Mucosa of descending colon (tissue), 3 donors: ENCODE results near the gene TEC. TPM values are rescaled to one million over a fixed set of nuclear protein-coding genes. Genes with fewer than 3 reads are reported as not detected.
"Not testable (repeated sequence)": the region's sequence is repeated elsewhere in the genome, so short reads cannot be mapped to it uniquely, and the experiment has no call there.

Source experiments
- ATAC-seq: fragments of 200-7000 bp; cut with Tn5 transposase; one replicate; pipeline ENCODE4 v1.9.1; 2020; ENCODE audit warnings: mild to moderate bottlenecking, moderate library complexity
- DNase-seq, 3 donors: peaks; one replicate each; pipeline ENCODE4 v3.0.0-alpha.2; 2020
- H3K36me3 ChIP-seq: fragments of 200-600 bp; one replicate; pipeline ENCODE4 v1.8.0; 2021; ENCODE audit warnings: low read depth, mild to moderate bottlenecking
- H3K4me1 ChIP-seq: fragments of 200-600 bp; one replicate; pipeline ENCODE4 v1.8.0; 2021; ENCODE audit warnings: low read depth, mild to moderate bottlenecking
- H3K4me3 ChIP-seq: fragments of 200-600 bp; one replicate; pipeline ENCODE4 v1.8.0; 2021; ENCODE audit warnings: mild to moderate bottlenecking
- H3K9me3 ChIP-seq: fragments of 200-600 bp; one replicate; pipeline ENCODE4 v1.8.0; 2021; ENCODE audit warnings: mild to moderate bottlenecking
- intact Hi-C, 2 donors: fragments of 100-400 bp; cut with DNase I in 1 of 2; cut with micrococcal nuclease in 1 of 2; formaldehyde crosslinking; loops; one replicate each; pipeline versions ENCODE4 v1.11.0 to v1.11.1; 2022; cut with DNase I, micrococcal nuclease
- total RNA-seq, 3 donors: library from RNA; stranded (reverse); fragmentation: NEBNext Ultra II Directional in 2 of 3; extraction: Animal tissue kit (Norgen Biotek cat#: 25700) in 2 of 3; gene quantifications; one replicate each; pipeline versions ENCODE4 v1.2.1 to v1.2.4, GENCODE V29; 2021 to 2023
- TF ChIP-seq, protein P1 (sequence below): fragments of 200-600 bp; IDR thresholded peaks from one replicate; pipeline ENCODE4 v1.8.0; 2022; ENCODE audit warnings: antibody characterized with exemption, mild to moderate bottlenecking
- donor health status: DM: no; HTN: no; CAD: no; lungs with moderate emphysema.
- donor health status: DM: no; HTN: no; CAD: no.
- donor health status: DM: no; HTN: yes; CAD: no.

The TEC gene
- total RNA-seq, 3 donors from 2014 or later, result 3.4 to 4.0 (median 3.8) TPM

DNA sequence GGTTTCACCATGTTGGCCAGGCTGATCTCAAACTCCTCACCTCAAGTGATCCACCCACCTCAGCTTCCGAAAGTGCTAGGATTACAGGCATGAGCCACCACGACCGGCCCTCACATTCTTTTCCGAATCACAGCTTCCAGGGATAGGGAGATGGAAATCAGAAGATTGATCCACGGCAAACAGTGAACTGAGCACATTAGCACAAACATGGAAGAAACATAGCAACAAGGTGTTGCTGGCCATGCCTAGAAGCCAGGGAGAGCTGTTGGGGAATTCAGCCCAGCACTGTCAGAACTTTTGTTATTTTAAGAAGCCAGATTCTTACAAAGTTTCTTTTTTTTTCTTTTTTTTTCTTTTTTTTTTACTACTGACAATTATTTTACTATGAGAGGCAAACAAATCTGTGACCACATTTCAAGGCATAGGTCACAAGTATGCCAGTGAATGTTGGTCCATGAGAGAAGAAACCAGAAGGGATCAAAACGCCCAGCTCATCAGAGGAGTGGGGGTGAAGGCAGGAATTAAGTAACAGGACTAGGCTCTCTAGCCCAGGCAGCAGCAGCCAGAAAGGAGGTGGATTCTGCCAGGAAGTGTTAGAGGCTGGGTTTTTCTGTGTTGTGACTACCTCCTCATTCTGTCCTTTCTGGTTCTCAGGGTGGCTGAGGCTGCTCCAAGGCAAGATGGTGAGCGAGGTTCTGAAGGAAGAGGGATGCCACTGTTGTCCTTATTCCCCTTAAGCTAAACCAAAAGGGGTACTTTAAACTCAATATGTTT lies 44.1 kb downstream of the TEC start:
- Histone ChIP-seq H3K4me1 (no peaks in the 10 kb centered on the region), H3K4me3 (no peak overlapping the region), H3K9me3 (no peaks in the 10 kb centered on the region), H3K36me3 (no peaks in the 10 kb centered on the region)
- TF ChIP-seq, protein P1, sequence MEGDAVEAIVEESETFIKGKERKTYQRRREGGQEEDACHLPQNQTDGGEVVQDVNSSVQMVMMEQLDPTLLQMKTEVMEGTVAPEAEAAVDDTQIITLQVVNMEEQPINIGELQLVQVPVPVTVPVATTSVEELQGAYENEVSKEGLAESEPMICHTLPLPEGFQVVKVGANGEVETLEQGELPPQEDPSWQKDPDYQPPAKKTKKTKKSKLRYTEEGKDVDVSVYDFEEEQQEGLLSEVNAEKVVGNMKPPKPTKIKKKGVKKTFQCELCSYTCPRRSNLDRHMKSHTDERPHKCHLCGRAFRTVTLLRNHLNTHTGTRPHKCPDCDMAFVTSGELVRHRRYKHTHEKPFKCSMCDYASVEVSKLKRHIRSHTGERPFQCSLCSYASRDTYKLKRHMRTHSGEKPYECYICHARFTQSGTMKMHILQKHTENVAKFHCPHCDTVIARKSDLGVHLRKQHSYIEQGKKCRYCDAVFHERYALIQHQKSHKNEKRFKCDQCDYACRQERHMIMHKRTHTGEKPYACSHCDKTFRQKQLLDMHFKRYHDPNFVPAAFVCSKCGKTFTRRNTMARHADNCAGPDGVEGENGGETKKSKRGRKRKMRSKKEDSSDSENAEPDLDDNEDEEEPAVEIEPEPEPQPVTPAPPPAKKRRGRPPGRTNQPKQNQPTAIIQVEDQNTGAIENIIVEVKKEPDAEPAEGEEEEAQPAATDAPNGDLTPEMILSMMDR, result no peak
- ATAC-seq, result no peak
- intact Hi-C loops, result no loop called here
- no peak for DNase-seq

DNA sequence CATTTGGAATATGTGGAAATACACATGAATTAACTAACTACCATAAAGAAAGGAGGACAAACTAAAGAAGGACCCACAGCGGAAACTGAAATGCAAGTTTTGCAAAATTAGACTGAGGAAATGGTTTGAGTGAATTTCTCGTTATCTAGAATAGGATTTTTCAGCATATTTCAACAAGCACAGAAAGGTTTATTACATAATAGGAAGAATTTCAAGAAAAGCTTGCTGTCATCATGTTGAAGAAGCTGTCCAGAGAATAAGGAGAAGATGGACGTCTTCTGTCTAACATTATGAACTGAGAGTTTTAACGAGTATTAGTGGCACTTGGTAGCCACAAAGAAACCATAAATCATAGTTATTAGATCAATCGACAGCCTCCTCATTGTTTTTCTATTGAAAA lies 45.0 kb downstream of the TEC start:
- ATAC-seq (no peak), DNase-seq (no peak)
- Histone ChIP-seq H3K36me3 (no peaks in the 10 kb centered on the region), H3K9me3 (no peaks in the 10 kb centered on the region), H3K4me3 (no peak overlapping the region), H3K4me1 (no peaks in the 10 kb centered on the region)
- intact Hi-C loops, result no loop called here
- TF ChIP-seq, protein P1, result no peak

GRCh38 chr4:48223633-48224295 lies 45.9 kb downstream of the TEC start:
- ATAC-seq (peak; percentile 68), DNase-seq (no peak)
- intact Hi-C loops, result no loop called here
- no peaks in the 10 kb centered on the region for H3K4me1 ChIP-seq
- TF ChIP-seq, protein P1, result no peak
- no peaks in the 10 kb centered on the region for H3K36me3 ChIP-seq
- no peak overlapping the region for H3K4me3 ChIP-seq
- no peaks in the 10 kb centered on the region for H3K9me3 ChIP-seq

DNA sequence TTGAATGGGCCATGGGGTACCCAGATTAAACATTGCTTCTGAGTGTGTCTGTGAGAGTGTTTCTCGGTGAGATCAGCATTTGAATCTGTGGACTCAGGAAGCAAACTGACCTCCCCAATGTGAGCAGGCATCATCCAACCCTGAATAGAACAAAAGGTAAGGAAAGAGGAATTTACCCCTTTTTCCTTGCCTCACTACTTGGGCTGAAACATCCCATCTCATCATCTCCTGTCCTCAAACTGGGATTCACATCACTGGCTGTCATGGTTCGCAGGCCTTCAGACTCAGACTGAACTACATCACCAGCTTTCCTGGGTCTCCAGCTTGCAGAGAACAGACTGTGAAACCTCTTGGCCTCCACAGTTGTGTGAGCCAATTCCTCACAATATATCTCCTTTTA lies 47.1 kb downstream of the TEC start:
- H3K36me3 ChIP-seq, result no peaks in the 10 kb centered on the region
- H3K4me1 ChIP-seq, result no peaks in the 10 kb centered on the region
- no peak for DNase-seq
- no peak for ATAC-seq
- no peaks in the 10 kb centered on the region for H3K9me3 ChIP-seq
- intact Hi-C loops, result no loop called here
- H3K4me3 ChIP-seq, result no peak overlapping the region
- TF ChIP-seq, protein P1, result no peak

DNA sequence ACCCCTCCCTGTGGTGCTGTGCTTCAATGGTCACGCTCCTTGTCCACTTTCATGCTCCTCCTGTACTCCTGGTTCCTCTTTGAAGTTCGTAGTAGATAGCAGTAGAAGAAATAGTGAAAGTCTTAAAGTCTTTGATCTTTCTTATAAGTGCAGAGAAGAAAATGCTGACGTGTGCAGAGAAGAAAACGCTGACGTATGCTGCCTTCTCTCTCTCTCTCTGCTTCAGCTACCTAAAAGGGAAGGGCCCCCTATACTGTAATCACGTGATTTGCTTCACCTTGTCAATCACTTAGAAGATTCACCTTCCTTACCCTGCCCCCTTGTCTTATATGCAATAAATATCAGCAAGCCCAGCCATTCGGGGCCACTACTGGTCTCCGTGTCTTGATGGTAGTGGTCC lies 50.2 kb downstream of the TEC start:
- DNase-seq, H3K4me1 ChIP-seq, intact Hi-C loops, ATAC-seq, H3K36me3 ChIP-seq, H3K4me3 ChIP-seq, H3K9me3 ChIP-seq: not testable (repeated sequence)

GRCh38 chr4:48216563-48216962 lies 53.1 kb downstream of the TEC start:
- TF ChIP-seq, protein P1, result no peak
- ATAC-seq (no peak), DNase-seq (no peak)
- no peaks in the 10 kb centered on the region for H3K9me3 ChIP-seq
- intact Hi-C loops, result no loop called here
- H3K36me3 ChIP-seq, result no peaks in the 10 kb centered on the region
- H3K4me1 ChIP-seq, result no peaks in the 10 kb centered on the region
- H3K4me3 ChIP-seq, result no peak overlapping the region
